GM12874 (cell line): ENCODE results near the gene RERE.
A peak's percentile ranks its signal among the peaks of the same experiment; 100 is the strongest.

Experiments
- CTCF ChIP-seq: IDR thresholded peaks from 2 replicates; pipeline ENCODE4 v1.5.1; 2011; ENCODE audit warnings: low read depth, mild to moderate bottlenecking, control low read depth, low read length, moderate library complexity; ENCODE audit not compliant: insufficient read depth

Gene RERE

GRCh38 chr1:8835941-8836643 is 18.7 kb upstream of the RERE start:
- TF ChIP-seq CTCF = no peak

- 0 out of 2 replicates have a peak, but pooled peaks have one; percentile 1 for TF ChIP-seq CTCF
Measured at GRCh38 chr1:8831340-8831739, 13.9 kb upstream of the RERE start.

- no peak for TF ChIP-seq CTCF
Measured at GRCh38 chr1:8825985-8826481, 8.6 kb upstream of the RERE start.

GRCh38 chr1:8823295-8823664 is 5.8 kb upstream of the RERE start:
- no peak for TF ChIP-seq CTCF

- no peak for TF ChIP-seq CTCF
Measured at GRCh38 chr1:8822373-8823294, 5.2 kb upstream of the RERE start.

GRCh38 chr1:8821084-8821483 is 3.6 kb upstream of the RERE start:
- TF ChIP-seq CTCF = no peak

- no peak for TF ChIP-seq CTCF
Measured at GRCh38 chr1:8818325-8818775, 910 bp upstream of the RERE start.
